ENCODE results near the gene MTF2. TPM values are rescaled to one million over a fixed set of nuclear protein-coding genes. Genes with fewer than 3 reads are reported as not detected.

Gene MTF2
- total and polyA plus RNA-seq, 4 donors: 3.2 to 17.8 (median 12.6) TPM

DNA sequence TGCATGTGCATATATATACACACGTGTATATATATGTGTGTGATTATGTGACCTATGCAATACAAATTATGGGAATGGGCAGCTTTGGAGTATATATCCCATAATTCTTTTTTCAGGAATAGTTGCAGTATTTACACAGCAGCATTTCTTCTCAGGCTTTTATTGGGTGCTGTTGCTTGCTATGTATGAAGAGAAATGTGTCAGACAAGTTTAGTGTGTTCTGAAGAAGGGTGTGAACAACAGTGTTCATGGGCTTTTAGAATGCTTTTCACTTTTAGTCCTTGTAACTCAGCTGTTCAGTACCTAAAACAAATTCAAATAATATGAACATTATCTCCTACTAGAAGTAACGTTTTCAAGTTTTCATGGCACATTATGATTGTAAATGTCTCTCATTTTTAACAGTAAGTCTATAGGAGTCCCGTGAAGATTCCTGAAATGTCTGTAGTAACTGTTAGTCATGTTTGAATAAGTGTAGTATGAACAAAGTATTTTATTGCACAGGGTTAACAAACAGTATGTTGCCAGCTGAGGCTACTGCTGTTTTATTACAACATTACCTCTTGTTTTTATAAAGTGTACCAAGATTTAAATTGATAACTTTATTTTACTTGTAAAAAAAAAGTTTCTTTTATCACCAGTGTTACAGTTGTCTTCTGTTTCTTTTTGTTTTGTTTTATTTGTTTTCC lies 58.7 kb downstream of the MTF2 start:
- DNase-seq (ENCODE audit: low spot score): no peak
- Histone ChIP-seq H3K9me3 (ENCODE audit: control insufficient read depth in 4 of 4, low read length in 3 of 4) (no peaks in the 10 kb centered on the region), H3K27me3 (ENCODE audit: control insufficient read depth in 4 of 4, insufficient read depth in 4 of 4, low read length in 3 of 4) (no peaks in the 10 kb centered on the region), H3K4me1 (ENCODE audit: control insufficient read depth in 4 of 4, insufficient read depth in 4 of 4, low read length in 3 of 4) (peaks cover 0 to 6% (median 2%) of the 10 kb centered on the region in 4 donors), H3K36me3 (ENCODE audit: control insufficient read depth in 4 of 4, insufficient read depth in 3 of 4, low read depth in 1 of 4, low read length in 3 of 4) (peaks cover 2 to 26% (median 11%) of the 10 kb centered on the region in 4 donors), H3K27ac (ENCODE audit: low read depth in 1 of 2, low read length in 2 of 2) (no peak overlapping the region), H3K4me3 (ENCODE audit: low read depth in 1 of 3, low read length in 3 of 3) (no peak overlapping the region), H3K9ac (ENCODE audit: low read depth in 1 of 2, low read length in 2 of 2) (no peak overlapping the region)
- 56% methylated on average over 3 of the region's 3 CpGs for WGBS
- TF ChIP-seq HNF4G (IDR thresholded peaks at IDR 0.05): no peak
- TF ChIP-seq EGR1 (IDR thresholded peaks at IDR 0.05; ENCODE audit: low read depth in 2 of 2): no peak
- no peak for TF ChIP-seq SP1 (IDR thresholded peaks at IDR 0.05)
- TF ChIP-seq TAF1 (conservative IDR thresholded peaks at IDR 0.05): no peak
- TF ChIP-seq, protein P1, sequence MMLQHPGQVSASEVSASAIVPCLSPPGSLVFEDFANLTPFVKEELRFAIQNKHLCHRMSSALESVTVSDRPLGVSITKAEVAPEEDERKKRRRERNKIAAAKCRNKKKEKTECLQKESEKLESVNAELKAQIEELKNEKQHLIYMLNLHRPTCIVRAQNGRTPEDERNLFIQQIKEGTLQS (IDR thresholded peaks at IDR 0.05): no peak
- TF ChIP-seq, protein P2, sequence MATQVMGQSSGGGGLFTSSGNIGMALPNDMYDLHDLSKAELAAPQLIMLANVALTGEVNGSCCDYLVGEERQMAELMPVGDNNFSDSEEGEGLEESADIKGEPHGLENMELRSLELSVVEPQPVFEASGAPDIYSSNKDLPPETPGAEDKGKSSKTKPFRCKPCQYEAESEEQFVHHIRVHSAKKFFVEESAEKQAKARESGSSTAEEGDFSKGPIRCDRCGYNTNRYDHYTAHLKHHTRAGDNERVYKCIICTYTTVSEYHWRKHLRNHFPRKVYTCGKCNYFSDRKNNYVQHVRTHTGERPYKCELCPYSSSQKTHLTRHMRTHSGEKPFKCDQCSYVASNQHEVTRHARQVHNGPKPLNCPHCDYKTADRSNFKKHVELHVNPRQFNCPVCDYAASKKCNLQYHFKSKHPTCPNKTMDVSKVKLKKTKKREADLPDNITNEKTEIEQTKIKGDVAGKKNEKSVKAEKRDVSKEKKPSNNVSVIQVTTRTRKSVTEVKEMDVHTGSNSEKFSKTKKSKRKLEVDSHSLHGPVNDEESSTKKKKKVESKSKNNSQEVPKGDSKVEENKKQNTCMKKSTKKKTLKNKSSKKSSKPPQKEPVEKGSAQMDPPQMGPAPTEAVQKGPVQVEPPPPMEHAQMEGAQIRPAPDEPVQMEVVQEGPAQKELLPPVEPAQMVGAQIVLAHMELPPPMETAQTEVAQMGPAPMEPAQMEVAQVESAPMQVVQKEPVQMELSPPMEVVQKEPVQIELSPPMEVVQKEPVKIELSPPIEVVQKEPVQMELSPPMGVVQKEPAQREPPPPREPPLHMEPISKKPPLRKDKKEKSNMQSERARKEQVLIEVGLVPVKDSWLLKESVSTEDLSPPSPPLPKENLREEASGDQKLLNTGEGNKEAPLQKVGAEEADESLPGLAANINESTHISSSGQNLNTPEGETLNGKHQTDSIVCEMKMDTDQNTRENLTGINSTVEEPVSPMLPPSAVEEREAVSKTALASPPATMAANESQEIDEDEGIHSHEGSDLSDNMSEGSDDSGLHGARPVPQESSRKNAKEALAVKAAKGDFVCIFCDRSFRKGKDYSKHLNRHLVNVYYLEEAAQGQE (IDR thresholded peaks at IDR 0.05): no peak
- TF ChIP-seq, protein P3, sequence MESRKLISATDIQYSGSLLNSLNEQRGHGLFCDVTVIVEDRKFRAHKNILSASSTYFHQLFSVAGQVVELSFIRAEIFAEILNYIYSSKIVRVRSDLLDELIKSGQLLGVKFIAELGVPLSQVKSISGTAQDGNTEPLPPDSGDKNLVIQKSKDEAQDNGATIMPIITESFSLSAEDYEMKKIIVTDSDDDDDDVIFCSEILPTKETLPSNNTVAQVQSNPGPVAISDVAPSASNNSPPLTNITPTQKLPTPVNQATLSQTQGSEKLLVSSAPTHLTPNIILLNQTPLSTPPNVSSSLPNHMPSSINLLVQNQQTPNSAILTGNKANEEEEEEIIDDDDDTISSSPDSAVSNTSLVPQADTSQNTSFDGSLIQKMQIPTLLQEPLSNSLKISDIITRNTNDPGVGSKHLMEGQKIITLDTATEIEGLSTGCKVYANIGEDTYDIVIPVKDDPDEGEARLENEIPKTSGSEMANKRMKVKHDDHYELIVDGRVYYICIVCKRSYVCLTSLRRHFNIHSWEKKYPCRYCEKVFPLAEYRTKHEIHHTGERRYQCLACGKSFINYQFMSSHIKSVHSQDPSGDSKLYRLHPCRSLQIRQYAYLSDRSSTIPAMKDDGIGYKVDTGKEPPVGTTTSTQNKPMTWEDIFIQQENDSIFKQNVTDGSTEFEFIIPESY (IDR thresholded peaks at IDR 0.05): no peak
- TF ChIP-seq, protein P4, sequence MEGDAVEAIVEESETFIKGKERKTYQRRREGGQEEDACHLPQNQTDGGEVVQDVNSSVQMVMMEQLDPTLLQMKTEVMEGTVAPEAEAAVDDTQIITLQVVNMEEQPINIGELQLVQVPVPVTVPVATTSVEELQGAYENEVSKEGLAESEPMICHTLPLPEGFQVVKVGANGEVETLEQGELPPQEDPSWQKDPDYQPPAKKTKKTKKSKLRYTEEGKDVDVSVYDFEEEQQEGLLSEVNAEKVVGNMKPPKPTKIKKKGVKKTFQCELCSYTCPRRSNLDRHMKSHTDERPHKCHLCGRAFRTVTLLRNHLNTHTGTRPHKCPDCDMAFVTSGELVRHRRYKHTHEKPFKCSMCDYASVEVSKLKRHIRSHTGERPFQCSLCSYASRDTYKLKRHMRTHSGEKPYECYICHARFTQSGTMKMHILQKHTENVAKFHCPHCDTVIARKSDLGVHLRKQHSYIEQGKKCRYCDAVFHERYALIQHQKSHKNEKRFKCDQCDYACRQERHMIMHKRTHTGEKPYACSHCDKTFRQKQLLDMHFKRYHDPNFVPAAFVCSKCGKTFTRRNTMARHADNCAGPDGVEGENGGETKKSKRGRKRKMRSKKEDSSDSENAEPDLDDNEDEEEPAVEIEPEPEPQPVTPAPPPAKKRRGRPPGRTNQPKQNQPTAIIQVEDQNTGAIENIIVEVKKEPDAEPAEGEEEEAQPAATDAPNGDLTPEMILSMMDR (IDR thresholded peaks at IDR 0.05; ENCODE audit: low read depth, low read length, missing input control): no peak
- no peak for TF ChIP-seq JUND (IDR thresholded peaks at IDR 0.05)
- TF ChIP-seq GABPA (IDR thresholded peaks at IDR 0.05 in 1 of 2, conservative IDR thresholded peaks at IDR 0.05 in 1 of 2): no peak
- no peak for TF ChIP-seq YY1 (IDR thresholded peaks at IDR 0.05)
- TF ChIP-seq, protein P5, sequence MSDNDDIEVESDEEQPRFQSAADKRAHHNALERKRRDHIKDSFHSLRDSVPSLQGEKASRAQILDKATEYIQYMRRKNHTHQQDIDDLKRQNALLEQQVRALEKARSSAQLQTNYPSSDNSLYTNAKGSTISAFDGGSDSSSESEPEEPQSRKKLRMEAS (IDR thresholded peaks at IDR 0.05): no peak

DNA sequence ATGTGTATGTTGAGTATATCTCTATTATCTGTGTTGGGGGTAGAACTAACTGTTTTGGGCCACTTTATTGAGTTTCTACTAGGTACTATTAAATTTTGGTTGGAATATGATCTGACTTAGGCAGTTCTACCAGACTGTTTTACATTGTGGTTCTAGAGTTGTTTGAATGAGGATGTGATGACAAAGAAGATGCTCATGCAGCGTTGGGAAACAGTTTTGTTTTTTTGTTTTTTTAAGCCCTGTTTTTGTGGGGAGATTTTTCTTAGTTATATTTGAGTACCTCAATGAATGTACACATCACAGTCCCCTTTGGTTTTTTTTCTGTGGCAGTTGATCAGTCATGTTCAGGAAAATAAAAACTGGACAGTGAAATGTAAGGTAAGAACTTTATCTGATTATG lies 61.0 kb downstream of the MTF2 start:
- no peaks in the 10 kb centered on the region for H3K9me3 ChIP-seq (ENCODE audit: control insufficient read depth in 4 of 4, low read length in 3 of 4)
- TF ChIP-seq TAF1 (conservative IDR thresholded peaks at IDR 0.05) (no peak), JUND (IDR thresholded peaks at IDR 0.05) (no peak), FOXA1 (IDR thresholded peaks at IDR 0.05) (no peak), HNF4A (conservative IDR thresholded peaks at IDR 0.05) (no peak), RXRA (IDR thresholded peaks at IDR 0.05) (no peak), YY1 (IDR thresholded peaks at IDR 0.05) (no peak), RAD21 (IDR thresholded peaks at IDR 0.05) (no peak), NR2F2 (IDR thresholded peaks at IDR 0.05) (no peak), EGR1 (IDR thresholded peaks at IDR 0.05; ENCODE audit: low read depth in 2 of 2) (no peak)
- TF ChIP-seq, protein P1 (IDR thresholded peaks at IDR 0.05): no peak
- TF ChIP-seq, protein P5 (IDR thresholded peaks at IDR 0.05): no peak
- TF ChIP-seq, protein P4 (IDR thresholded peaks at IDR 0.05; ENCODE audit: low read depth, low read length, missing input control): no peak
- TF ChIP-seq, protein P3 (IDR thresholded peaks at IDR 0.05): no peak
- H3K4me3 ChIP-seq (ENCODE audit: low read depth in 1 of 3, low read length in 3 of 3): no peak overlapping the region
- DNase-seq (ENCODE audit: low spot score): no peak
- no peak overlapping the region for H3K9ac ChIP-seq (ENCODE audit: low read depth in 1 of 2, low read length in 2 of 2)
- H3K4me1 ChIP-seq (ENCODE audit: control insufficient read depth in 4 of 4, insufficient read depth in 4 of 4, low read length in 3 of 4): peaks cover 0 to 14% (median 3%) of the 10 kb centered on the region in 4 donors
- 96% methylated on average over 1 of the region's 1 CpG for WGBS
- no peaks in the 10 kb centered on the region for H3K27me3 ChIP-seq (ENCODE audit: control insufficient read depth in 4 of 4, insufficient read depth in 4 of 4, low read length in 3 of 4)
- peaks cover 2 to 17% (median 5%) of the 10 kb centered on the region in 4 donors for H3K36me3 ChIP-seq (ENCODE audit: control insufficient read depth in 4 of 4, insufficient read depth in 3 of 4, low read depth in 1 of 4, low read length in 3 of 4)
- H3K27ac ChIP-seq (ENCODE audit: low read depth in 1 of 2, low read length in 2 of 2): no peak overlapping the region

Data from liver (tissue), 9 donors.